Upper lobe of right lung (tissue), 1 donor: ENCODE results near the gene ADAM10. TPM values are rescaled to one million over a fixed set of nuclear protein-coding genes. Genes with fewer than 3 reads are reported as not detected.

Experiments
- ATAC-seq: fragments of 200-7000 bp; cut with Tn5 transposase; one replicate; pipeline ENCODE4 v1.9.1; 2020; ENCODE audit warnings: mild to moderate bottlenecking, moderate library complexity
- DNase-seq: peaks from one replicate; pipeline ENCODE4 v3.0.0-alpha.2; 2020
- H3K27ac ChIP-seq: fragments of 200-600 bp; one replicate; pipeline ENCODE4 v1.8.0; 2022
- H3K27me3 ChIP-seq: fragments of 200-600 bp; one replicate; pipeline ENCODE4 v1.8.0; 2022; ENCODE audit warnings: mild to moderate bottlenecking
- H3K36me3 ChIP-seq: fragments of 200-600 bp; one replicate; pipeline ENCODE4 v1.8.0; 2022
- H3K4me1 ChIP-seq: fragments of 200-600 bp; one replicate; pipeline ENCODE4 v1.8.0; 2022
- H3K4me3 ChIP-seq: fragments of 200-600 bp; one replicate; pipeline ENCODE4 v1.8.0; 2022; ENCODE audit warnings: mild to moderate bottlenecking
- H3K9me3 ChIP-seq: fragments of 200-600 bp; one replicate; pipeline ENCODE4 v1.8.0; 2022
- intact Hi-C: fragments of 100-400 bp; cut with DNase I; formaldehyde crosslinking; loops from one replicate; pipeline ENCODE4 v1.11.0; 2022
- total RNA-seq: library from RNA; stranded (reverse); fragmentation: NEBNext Ultra II Directional; extraction: Animal tissue kit (Norgen Biotek cat#: 25700); gene quantifications from one replicate; pipeline ENCODE4 v1.2.1, GENCODE V29; 2021
- TF ChIP-seq, protein P1 (sequence below): fragments of 200-600 bp; IDR thresholded peaks from one replicate; pipeline ENCODE4 v1.8.0; 2022; ENCODE audit warnings: antibody characterized with exemption
- donor health status: DM: no; HTN: yes; CAD: no; lungs with severe emphysema.

The ADAM10 gene
- total RNA-seq, 1 donor from 2014 or later: 139 TPM

- Histone ChIP-seq H3K4me1 (peaks cover 7% of the 10 kb centered on the region), H3K27ac (no peak overlapping the region), H3K36me3 (no peaks in the 10 kb centered on the region), H3K9me3 (no peaks in the 10 kb centered on the region), H3K4me3 (no peak overlapping the region), H3K27me3 (no peaks in the 10 kb centered on the region)
- intact Hi-C loops: no loop called here
- peak; percentile 73 for ATAC-seq
- no peak for DNase-seq
- TF ChIP-seq, protein P1, sequence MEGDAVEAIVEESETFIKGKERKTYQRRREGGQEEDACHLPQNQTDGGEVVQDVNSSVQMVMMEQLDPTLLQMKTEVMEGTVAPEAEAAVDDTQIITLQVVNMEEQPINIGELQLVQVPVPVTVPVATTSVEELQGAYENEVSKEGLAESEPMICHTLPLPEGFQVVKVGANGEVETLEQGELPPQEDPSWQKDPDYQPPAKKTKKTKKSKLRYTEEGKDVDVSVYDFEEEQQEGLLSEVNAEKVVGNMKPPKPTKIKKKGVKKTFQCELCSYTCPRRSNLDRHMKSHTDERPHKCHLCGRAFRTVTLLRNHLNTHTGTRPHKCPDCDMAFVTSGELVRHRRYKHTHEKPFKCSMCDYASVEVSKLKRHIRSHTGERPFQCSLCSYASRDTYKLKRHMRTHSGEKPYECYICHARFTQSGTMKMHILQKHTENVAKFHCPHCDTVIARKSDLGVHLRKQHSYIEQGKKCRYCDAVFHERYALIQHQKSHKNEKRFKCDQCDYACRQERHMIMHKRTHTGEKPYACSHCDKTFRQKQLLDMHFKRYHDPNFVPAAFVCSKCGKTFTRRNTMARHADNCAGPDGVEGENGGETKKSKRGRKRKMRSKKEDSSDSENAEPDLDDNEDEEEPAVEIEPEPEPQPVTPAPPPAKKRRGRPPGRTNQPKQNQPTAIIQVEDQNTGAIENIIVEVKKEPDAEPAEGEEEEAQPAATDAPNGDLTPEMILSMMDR: no peak
Observed at GRCh38 chr15:58724466-58724865, 25.0 kb downstream of the ADAM10 start.

- no peaks in the 10 kb centered on the region for H3K27me3 ChIP-seq
- no peak overlapping the region for H3K27ac ChIP-seq
- H3K9me3 ChIP-seq: no peaks in the 10 kb centered on the region
- intact Hi-C loops: no loop called here
- DNase-seq (no peak), ATAC-seq (no peak)
- peaks cover 17% of the 10 kb centered on the region for H3K36me3 ChIP-seq
- H3K4me3 ChIP-seq: no peak overlapping the region
- H3K4me1 ChIP-seq: no peaks in the 10 kb centered on the region
- TF ChIP-seq, protein P1: no peak
Observed at GRCh38 chr15:58717357-58717756, 32.1 kb downstream of the ADAM10 start.

- no peak for DNase-seq
- no peak for ATAC-seq
- no peaks in the 10 kb centered on the region for H3K27me3 ChIP-seq
Observed at GRCh38 chr15:58716027-58716426, 33.5 kb downstream of the ADAM10 start.

DNA sequence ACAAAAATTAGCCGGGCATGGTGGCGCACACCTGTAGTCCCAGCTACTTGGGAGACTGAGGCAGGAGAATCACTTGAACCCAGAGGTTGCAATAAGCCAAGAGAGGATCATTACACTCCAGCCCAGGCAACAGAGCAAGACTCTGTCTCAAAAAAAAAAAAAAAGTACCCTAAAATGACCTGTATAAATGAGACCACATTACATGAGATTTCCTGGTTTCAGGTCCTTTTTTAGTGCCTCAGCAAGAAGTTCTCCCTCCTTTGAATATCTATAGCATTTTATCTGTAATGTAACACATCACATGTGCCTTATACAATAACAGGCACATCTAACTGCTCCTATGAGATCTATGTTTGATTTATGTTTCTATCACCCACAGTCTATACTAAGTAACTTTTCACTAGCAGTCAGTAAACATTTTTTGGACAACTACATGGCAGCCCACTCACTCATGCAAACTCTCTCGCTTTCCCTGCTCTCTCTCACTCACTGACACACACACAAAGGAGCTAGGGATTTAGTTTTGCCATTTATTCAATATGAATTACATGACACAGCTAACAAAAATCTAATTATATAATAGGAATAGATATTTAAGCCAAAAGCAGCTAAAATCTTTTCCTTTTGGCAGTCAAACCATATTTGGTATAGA lies 34.1 kb downstream of the ADAM10 start:
- Histone ChIP-seq H3K4me3 (no peak overlapping the region), H3K36me3 (peaks cover 17% of the 10 kb centered on the region), H3K9me3 (no peaks in the 10 kb centered on the region), H3K27ac (no peak overlapping the region), H3K27me3 (no peaks in the 10 kb centered on the region), H3K4me1 (no peaks in the 10 kb centered on the region)
- DNase-seq: no peak
- ATAC-seq: no peak
- TF ChIP-seq, protein P1: no peak
- intact Hi-C loops: no loop called here

More at GRCh38 chr15:58716027-58716426, 33.5 kb downstream of the ADAM10 start:
- Histone ChIP-seq H3K4me1 (no peaks in the 10 kb centered on the region), H3K4me3 (no peak overlapping the region), H3K9me3 (no peaks in the 10 kb centered on the region), H3K27ac (no peak overlapping the region), H3K36me3 (peaks cover 17% of the 10 kb centered on the region)
- TF ChIP-seq, protein P1: no peak
- intact Hi-C loops: no loop called here

DNA sequence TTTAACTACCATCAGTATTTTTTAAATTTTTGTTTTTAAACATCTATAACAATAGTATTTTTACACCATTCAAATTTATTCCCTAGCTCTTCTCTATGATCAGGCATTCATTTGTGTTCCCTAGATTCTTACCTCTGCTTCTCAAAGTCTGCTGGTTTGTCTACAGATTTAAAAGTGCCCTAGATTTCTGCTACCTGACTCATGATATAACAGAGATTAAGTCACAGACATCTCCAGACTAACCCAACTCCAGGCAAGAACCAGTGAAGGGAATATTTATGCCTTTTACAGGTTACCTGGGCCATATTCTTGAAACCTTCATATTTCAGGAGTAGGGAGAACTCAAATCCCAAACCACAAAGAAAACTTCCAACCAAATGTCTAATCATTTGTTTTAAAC lies 38.8 kb downstream of the ADAM10 start:
- intact Hi-C loops: no loop called here
- ATAC-seq: no peak
- TF ChIP-seq, protein P1: no peak
- Histone ChIP-seq H3K9me3 (no peaks in the 10 kb centered on the region), H3K36me3 (peaks cover 3% of the 10 kb centered on the region), H3K4me1 (no peaks in the 10 kb centered on the region), H3K27me3 (no peaks in the 10 kb centered on the region), H3K27ac (no peak overlapping the region), H3K4me3 (no peak overlapping the region)
- no peak for DNase-seq

DNA sequence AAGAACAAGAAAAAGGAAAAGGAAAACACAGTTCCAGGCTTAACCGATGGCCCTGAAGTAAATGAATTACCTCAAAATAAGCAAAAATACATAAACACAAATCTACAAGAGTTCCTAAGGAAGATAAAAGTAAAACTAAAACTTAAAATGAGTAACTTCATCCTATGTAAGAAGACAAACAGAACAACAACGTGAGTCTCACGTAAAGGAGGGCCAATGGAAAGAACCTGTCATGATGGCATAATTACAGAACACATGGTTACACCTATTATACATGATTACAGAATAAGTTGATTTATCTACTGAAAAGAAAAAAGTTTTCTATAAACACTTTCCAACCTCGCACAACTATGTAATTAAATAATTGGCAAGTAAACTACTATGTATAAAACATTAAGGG lies 42.1 kb downstream of the ADAM10 start:
- Histone ChIP-seq H3K4me3 (no peak overlapping the region), H3K27ac (no peak overlapping the region), H3K4me1 (no peaks in the 10 kb centered on the region), H3K36me3 (no peaks in the 10 kb centered on the region), H3K27me3 (no peaks in the 10 kb centered on the region), H3K9me3 (no peaks in the 10 kb centered on the region)
- DNase-seq (no peak), ATAC-seq (no peak)
- intact Hi-C loops: no loop called here
- TF ChIP-seq, protein P1: no peak
